Measurements from ENCODE around the gene PCDH15. TPM values are rescaled to one million over a fixed set of nuclear protein-coding genes. Genes with fewer than 3 reads are reported as not detected.

Gene PCDH15
- total RNA-seq, 2 experiments from 2014 or later: not detected

- DNase-seq (no peak), ATAC-seq (ENCODE audit: poor library complexity) (no peak)
- H3K36me3 Mint-ChIP-seq (ENCODE audit: low read depth): no peaks in the 10 kb centered on the region
Measured at GRCh38 chr10:54749623-54750022, 51.4 kb downstream of the PCDH15 start.

DNA sequence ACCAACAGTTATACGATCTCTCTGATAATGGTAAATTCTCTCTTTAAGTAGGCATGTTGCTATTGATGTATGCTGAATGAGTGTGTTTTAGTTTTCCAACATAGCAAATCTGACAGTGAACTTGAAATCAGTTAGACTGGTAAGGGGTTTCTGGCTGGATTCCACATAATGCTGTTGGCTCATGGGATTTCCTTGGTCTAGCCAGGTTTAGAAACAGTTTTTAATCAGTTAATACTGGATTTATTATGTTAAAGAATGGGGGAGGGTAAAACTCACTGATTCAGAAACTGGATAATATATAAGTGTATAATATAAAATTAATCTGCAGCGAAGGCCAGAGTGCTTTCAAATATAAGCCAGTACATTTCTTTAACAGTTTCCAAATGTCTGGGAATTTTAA, 55.6 kb downstream of the PCDH15 start:
- Mint-ChIP-seq H3K4me1 (ENCODE audit: low read depth) (no peaks in the 10 kb centered on the region), H3K9me3 (peaks cover 11% of the 10 kb centered on the region), H3K36me3 (ENCODE audit: low read depth) (no peaks in the 10 kb centered on the region), H3K4me3 (no peak overlapping the region), H3K27ac (no peak overlapping the region), H3K27me3 (no peaks in the 10 kb centered on the region)
- TF ChIP-seq, protein P1, sequence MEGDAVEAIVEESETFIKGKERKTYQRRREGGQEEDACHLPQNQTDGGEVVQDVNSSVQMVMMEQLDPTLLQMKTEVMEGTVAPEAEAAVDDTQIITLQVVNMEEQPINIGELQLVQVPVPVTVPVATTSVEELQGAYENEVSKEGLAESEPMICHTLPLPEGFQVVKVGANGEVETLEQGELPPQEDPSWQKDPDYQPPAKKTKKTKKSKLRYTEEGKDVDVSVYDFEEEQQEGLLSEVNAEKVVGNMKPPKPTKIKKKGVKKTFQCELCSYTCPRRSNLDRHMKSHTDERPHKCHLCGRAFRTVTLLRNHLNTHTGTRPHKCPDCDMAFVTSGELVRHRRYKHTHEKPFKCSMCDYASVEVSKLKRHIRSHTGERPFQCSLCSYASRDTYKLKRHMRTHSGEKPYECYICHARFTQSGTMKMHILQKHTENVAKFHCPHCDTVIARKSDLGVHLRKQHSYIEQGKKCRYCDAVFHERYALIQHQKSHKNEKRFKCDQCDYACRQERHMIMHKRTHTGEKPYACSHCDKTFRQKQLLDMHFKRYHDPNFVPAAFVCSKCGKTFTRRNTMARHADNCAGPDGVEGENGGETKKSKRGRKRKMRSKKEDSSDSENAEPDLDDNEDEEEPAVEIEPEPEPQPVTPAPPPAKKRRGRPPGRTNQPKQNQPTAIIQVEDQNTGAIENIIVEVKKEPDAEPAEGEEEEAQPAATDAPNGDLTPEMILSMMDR (IDR thresholded peaks at IDR 0.05): no peak
- ChIA-PET CTCF (no interaction called here), POLR2A (no interaction called here)
- Histone ChIP-seq H3K4me1 (ENCODE audit: insufficient read depth, low read length) (no peaks in the 10 kb centered on the region), H3K36me3 (ENCODE audit: insufficient read depth, low read length) (no peaks in the 10 kb centered on the region), H3K4me3 (ENCODE audit: low read length) (no peak overlapping the region), H3K9me3 (ENCODE audit: control insufficient read depth in 1 of 2, insufficient read depth in 1 of 2, low read length in 2 of 2) (peaks cover 0 to 4% of the 10 kb centered on the region in 2 experiments), H3K27ac (ENCODE audit: low read depth in 1 of 2, low read length in 2 of 2) (no peak overlapping the region), H3K27me3 (ENCODE audit: control insufficient read depth in 1 of 2, insufficient read depth in 2 of 2, low read length in 2 of 2) (no peaks in the 10 kb centered on the region)
- intact Hi-C loops (cut with DNase I, micrococcal nuclease): no loop called here
- ATAC-seq (ENCODE audit: poor library complexity) (no peak), DNase-seq (no peak)

More at GRCh38 chr10:54749623-54750022, 51.4 kb downstream of the PCDH15 start:
- no peaks in the 10 kb centered on the region for H3K4me1 Mint-ChIP-seq (ENCODE audit: low read depth)
- H3K27ac Mint-ChIP-seq: no peak overlapping the region
- Histone ChIP-seq H3K27me3 (ENCODE audit: control insufficient read depth in 1 of 2, insufficient read depth in 2 of 2, low read length in 2 of 2) (no peaks in the 10 kb centered on the region), H3K4me1 (ENCODE audit: insufficient read depth, low read length) (no peaks in the 10 kb centered on the region), H3K9me3 (ENCODE audit: control insufficient read depth in 1 of 2, insufficient read depth in 1 of 2, low read length in 2 of 2) (peaks cover 0 to 17% of the 10 kb centered on the region in 2 experiments), H3K4me3 (ENCODE audit: low read length) (no peak overlapping the region), H3K36me3 (ENCODE audit: insufficient read depth, low read length) (no peaks in the 10 kb centered on the region), H3K27ac (ENCODE audit: low read depth in 1 of 2, low read length in 2 of 2) (no peak overlapping the region)
- ChIA-PET POLR2A (no interaction called here), CTCF (no interaction called here)
- intact Hi-C loops (cut with DNase I, micrococcal nuclease): no loop called here
- H3K27me3 Mint-ChIP-seq: no peaks in the 10 kb centered on the region
- H3K9me3 Mint-ChIP-seq: peaks cover 7% of the 10 kb centered on the region
- H3K4me3 Mint-ChIP-seq: no peak overlapping the region
- TF ChIP-seq, protein P1 (IDR thresholded peaks at IDR 0.05): no peak

- CTCF ChIA-PET: no interaction called here
- Histone ChIP-seq H3K4me3 (ENCODE audit: low read length) (no peak overlapping the region), H3K36me3 (ENCODE audit: insufficient read depth, low read length) (no peaks in the 10 kb centered on the region), H3K9me3 (ENCODE audit: control insufficient read depth in 1 of 2, insufficient read depth in 1 of 2, low read length in 2 of 2) (no peaks in the 10 kb centered on the region), H3K27ac (ENCODE audit: low read depth in 1 of 2, low read length in 2 of 2) (no peak overlapping the region), H3K27me3 (ENCODE audit: control insufficient read depth in 1 of 2, insufficient read depth in 2 of 2, low read length in 2 of 2) (no peaks in the 10 kb centered on the region), H3K4me1 (ENCODE audit: insufficient read depth, low read length) (no peaks in the 10 kb centered on the region)
- POLR2A ChIA-PET: no interaction called here
- Mint-ChIP-seq H3K9me3 (peaks cover 11% of the 10 kb centered on the region), H3K4me3 (no peak overlapping the region), H3K4me1 (ENCODE audit: low read depth) (no peaks in the 10 kb centered on the region), H3K27ac (no peak overlapping the region), H3K36me3 (ENCODE audit: low read depth) (no peaks in the 10 kb centered on the region), H3K27me3 (no peaks in the 10 kb centered on the region)
- TF ChIP-seq, protein P1 (IDR thresholded peaks at IDR 0.05): no peak
- DNase-seq: no peak
- intact Hi-C loops (cut with DNase I, micrococcal nuclease): no loop called here
- no peak for ATAC-seq (ENCODE audit: poor library complexity)
Measured at GRCh38 chr10:54742416-54742815, 58.6 kb downstream of the PCDH15 start.

All from CD4-positive, alpha-beta T cell (primary cell).